Transverse colon (tissue), 4 donors: ENCODE results near the gene HOXA10.

Source experiments
- EP300 ChIP-seq: sonication (generic); formaldehyde crosslinking; IDR thresholded peaks from one replicate; pipeline ENCODE4 v1.6.1; 2017; ENCODE audit warnings: antibody characterized with exemption, low read depth
- POLR2A ChIP-seq: fragments of 450-650 bp; IDR thresholded peaks from one replicate; pipeline ENCODE4 v1.6.1; 2016; ENCODE audit warnings: antibody characterized with exemption, mild to moderate bottlenecking, moderate library complexity
- POLR2AphosphoS5 ChIP-seq, 3 donors: sonication (generic); formaldehyde crosslinking; IDR thresholded peaks; one replicate each; pipeline ENCODE4 v1.6.1; 2016; ENCODE audit warnings: antibody characterized with exemption in 3 of 3
- TF ChIP-seq, protein P1 (sequence below), 5 experiments: fragments of 200-600 bp in 3 of 5; fragments of 450-650 bp in 2 of 5; sonication (generic) in 3 of 5; IDR thresholded peaks; 1 replicate in 2 of 5; 2 replicates in 3 of 5; pipeline ENCODE4 v1.5.1; 2016 to 2017; ENCODE audit warnings: antibody characterized with exemption in 5 of 5, inconsistent platforms in 3 of 5, mild to moderate bottlenecking in 2 of 5, moderate library complexity in 1 of 5

DNA sequence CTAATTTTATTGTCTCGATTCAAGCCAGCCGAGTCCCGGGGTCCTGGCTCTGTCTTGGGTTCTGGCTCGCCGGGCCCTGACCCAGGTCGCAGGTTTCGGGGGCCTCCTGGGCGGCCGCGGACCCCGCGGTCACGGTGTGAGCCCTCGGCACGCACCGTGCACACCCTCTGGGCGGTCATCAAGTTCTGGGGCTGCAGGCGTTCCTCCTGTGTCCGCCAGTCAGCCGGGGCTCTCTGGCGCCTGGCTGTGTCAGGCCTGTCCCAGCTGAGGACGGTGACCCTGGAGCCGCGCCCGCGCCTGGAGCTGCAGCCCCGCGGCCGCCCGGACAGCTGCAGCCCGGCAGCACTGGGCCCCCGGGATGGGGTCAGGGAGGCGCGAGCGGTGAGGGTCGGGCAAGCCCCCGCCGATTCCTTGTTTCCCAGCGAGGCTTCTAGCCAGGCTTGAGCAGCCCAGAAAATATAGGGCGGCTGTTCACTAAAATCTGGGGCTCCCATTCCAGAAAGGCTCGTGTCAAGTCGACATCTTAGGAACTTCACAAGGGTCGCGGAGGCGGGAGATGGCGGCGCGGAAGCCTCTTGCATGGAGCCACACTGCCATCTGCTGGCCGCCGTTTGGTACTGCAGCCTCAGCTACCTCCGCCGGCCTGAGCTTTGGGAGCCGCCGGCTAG, 13.4 kb downstream of the HOXA10 start:
- TF ChIP-seq, protein P1, sequence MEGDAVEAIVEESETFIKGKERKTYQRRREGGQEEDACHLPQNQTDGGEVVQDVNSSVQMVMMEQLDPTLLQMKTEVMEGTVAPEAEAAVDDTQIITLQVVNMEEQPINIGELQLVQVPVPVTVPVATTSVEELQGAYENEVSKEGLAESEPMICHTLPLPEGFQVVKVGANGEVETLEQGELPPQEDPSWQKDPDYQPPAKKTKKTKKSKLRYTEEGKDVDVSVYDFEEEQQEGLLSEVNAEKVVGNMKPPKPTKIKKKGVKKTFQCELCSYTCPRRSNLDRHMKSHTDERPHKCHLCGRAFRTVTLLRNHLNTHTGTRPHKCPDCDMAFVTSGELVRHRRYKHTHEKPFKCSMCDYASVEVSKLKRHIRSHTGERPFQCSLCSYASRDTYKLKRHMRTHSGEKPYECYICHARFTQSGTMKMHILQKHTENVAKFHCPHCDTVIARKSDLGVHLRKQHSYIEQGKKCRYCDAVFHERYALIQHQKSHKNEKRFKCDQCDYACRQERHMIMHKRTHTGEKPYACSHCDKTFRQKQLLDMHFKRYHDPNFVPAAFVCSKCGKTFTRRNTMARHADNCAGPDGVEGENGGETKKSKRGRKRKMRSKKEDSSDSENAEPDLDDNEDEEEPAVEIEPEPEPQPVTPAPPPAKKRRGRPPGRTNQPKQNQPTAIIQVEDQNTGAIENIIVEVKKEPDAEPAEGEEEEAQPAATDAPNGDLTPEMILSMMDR (IDR thresholded peaks at IDR 0.05): peak; percentile 100
- no peak for TF ChIP-seq EP300
- TF ChIP-seq POLR2A: peak; percentile 27
- no peak for TF ChIP-seq POLR2AphosphoS5 (IDR thresholded peaks at IDR 0.05)
